ENCODE measurements around the gene FAM227B.
"Not testable (repeated sequence)": the region's sequence is repeated elsewhere in the genome, so short reads cannot be mapped to it uniquely, and the experiment has no call there.

- not testable (repeated sequence) for TF ChIP-seq CTCF (optimal IDR thresholded peaks at IDR 0.05 in 1 of 3, IDR thresholded peaks at IDR 0.05 in 1 of 3, conservative IDR thresholded peaks at IDR 0.05 in 1 of 3; ENCODE audit: extremely low read depth in 1 of 3, insufficient read depth in 2 of 3, low read length in 3 of 3); EZH2 (IDR thresholded peaks at IDR 0.05; ENCODE audit: low read length)
Measured at GRCh38 chr15:49485401-49485800, 135.2 kb downstream of the FAM227B start.
